Endothelial cell of umbilical vein (primary cell): ENCODE measurements around the gene PRKX. TPM values are rescaled to one million over a fixed set of nuclear protein-coding genes. Genes with fewer than 3 reads are reported as not detected.

ENCODE experiments used
- BruUV-seq: library from RNA; stranded (reverse); fragments of 400-500 nt; replicated peaks from 2 replicates; lab custom pipeline; 2021; lab: Mats Ljungman, UMichigan
- CTCF ChIA-PET: fragments of 300-600, 350-600 bp; sonication (Branson Sonifier 250); formaldehyde crosslinking; loops from one replicate; lab custom pipeline; 2021; ENCODE audit warnings: antibody characterized with exemption, inconsistent platforms; lab: Charles Lee
- POLR2A ChIA-PET: fragments of 300-600, 350-600 bp; sonication (Branson Sonifier 250); formaldehyde crosslinking; loops from one replicate; lab custom pipeline; 2021; ENCODE audit warnings: antibody characterized with exemption, inconsistent platforms; lab: Charles Lee
- DNase-seq: peaks from one replicate; pipeline ENCODE4 v3.0.0-alpha.2; 2011; ENCODE audit warnings: low read depth, low spot score
- FAIRE-seq: peaks from 2 replicates; lab custom pipeline; 2011; peaks lifted over from hg19 to GRCh38; lab: Jason Lieb, UNC
- H2AFZ ChIP-seq: 2 replicates; pipeline ENCODE4 v1.6.0; 2012; ENCODE audit warnings: low read depth, low read length, control low read depth, inconsistent platforms
- H3K27ac ChIP-seq: 2 replicates; pipeline ENCODE4 v1.5.1; 2011; ENCODE audit warnings: low read depth, mild to moderate bottlenecking, control low read depth, low read length, moderate library complexity; ENCODE audit not compliant: insufficient read depth
- H3K27me3 ChIP-seq, 2 experiments: 2 replicates each; pipeline versions ENCODE4 v1.6.0 to v1.6.1; 2011; ENCODE audit warnings: low read length in 2 of 2, mixed read lengths in 1 of 2; ENCODE audit not compliant: control insufficient read depth in 2 of 2, insufficient read depth in 2 of 2
- H3K36me3 ChIP-seq, 2 experiments: 2 replicates in 1 of 2; 3 replicates in 1 of 2; pipeline ENCODE4 v1.5.1; 2011; ENCODE audit warnings: low read length in 2 of 2, mild to moderate bottlenecking in 1 of 2, moderate library complexity in 1 of 2; ENCODE audit not compliant: control insufficient read depth in 2 of 2, insufficient read depth in 2 of 2; ENCODE audit errors: extremely low read depth in 1 of 2
- H3K4me1 ChIP-seq: 3 replicates; pipeline ENCODE4 v1.5.1; 2011; ENCODE audit warnings: mild to moderate bottlenecking, low read length; ENCODE audit not compliant: control insufficient read depth, insufficient read depth; ENCODE audit errors: extremely low read depth
- H3K4me2 ChIP-seq: 2 replicates; pipeline ENCODE4 v1.6.1; 2011; ENCODE audit warnings: low read length, control low read depth, mixed read lengths; ENCODE audit not compliant: insufficient read depth
- H3K4me3 ChIP-seq, 3 experiments: fragments of 200-600 bp in 1 of 3; sonication (generic), shearing (Covaris generic) in 1 of 3; replicated peaks in 1 of 3; 2 replicates each; pipeline ENCODE4 v1.5.1; 2011 to 2016; ENCODE audit warnings: control low read depth in 3 of 3, low read length in 3 of 3, mild to moderate bottlenecking in 2 of 3, inconsistent platforms in 1 of 3, low read depth in 1 of 3, moderate library complexity in 1 of 3; ENCODE audit not compliant: insufficient read depth in 1 of 3
- H3K79me2 ChIP-seq: 2 replicates; pipeline ENCODE4 v1.6.0; 2012; ENCODE audit warnings: low read length, inconsistent platforms; ENCODE audit not compliant: control insufficient read depth, insufficient read depth
- H3K9ac ChIP-seq: replicated peaks from 2 replicates; pipeline ENCODE3; 2011; ENCODE audit warnings: low read length, control low read depth; ENCODE audit not compliant: insufficient read depth; ENCODE audit errors: extremely low read depth
- H3K9me1 ChIP-seq: replicated peaks from 3 replicates; pipeline ENCODE4 v1.6.0; 2011; ENCODE audit warnings: mild to moderate bottlenecking, low read length; ENCODE audit not compliant: control insufficient read depth, insufficient read depth; ENCODE audit errors: extremely low read depth
- H3K9me3 ChIP-seq: replicated peaks from 2 replicates; pipeline ENCODE4 v1.5.1; 2012; ENCODE audit warnings: low read length, inconsistent platforms; ENCODE audit not compliant: control insufficient read depth, insufficient read depth
- H4K20me1 ChIP-seq: replicated peaks from 2 replicates; pipeline ENCODE3; 2011; ENCODE audit warnings: mild to moderate bottlenecking, low read length; ENCODE audit not compliant: control insufficient read depth, insufficient read depth; ENCODE audit errors: extremely low read depth
- EZH2 ChIP-seq: IDR thresholded peaks from 2 replicates; pipeline ENCODE4 v1.6.1; 2012; ENCODE audit warnings: borderline replicate concordance, low read depth, mild to moderate bottlenecking, moderate library complexity, low read length, inconsistent platforms; ENCODE audit not compliant: severe bottlenecking
- FOS ChIP-seq: IDR thresholded peaks from 2 replicates; pipeline ENCODE4 v1.6.1; 2011; ENCODE audit warnings: mild to moderate bottlenecking, low read length, moderate library complexity, borderline replicate concordance; ENCODE audit not compliant: insufficient read depth
- GATA2 ChIP-seq: IDR thresholded peaks from 2 replicates; pipeline ENCODE4 v1.7.0; 2011; ENCODE audit warnings: low read depth, mild to moderate bottlenecking, moderate library complexity, mixed read lengths, low read length; ENCODE audit not compliant: insufficient read length, insufficient read depth
- JUN ChIP-seq: IDR thresholded peaks from 2 replicates; pipeline ENCODE4 v1.6.1; 2011; ENCODE audit warnings: borderline replicate concordance, low read depth; ENCODE audit not compliant: insufficient read length, insufficient read depth
- MYC ChIP-seq: IDR thresholded peaks from one replicate; pipeline ENCODE4 v1.6.1; 2011; ENCODE audit warnings: mild to moderate bottlenecking, low read depth, low read length
- POLR2A ChIP-seq: IDR thresholded peaks from 2 replicates; pipeline ENCODE4 v1.6.1; 2012; ENCODE audit warnings: low read depth, mild to moderate bottlenecking, control low read depth, low read length
- POLR2AphosphoS5 ChIP-seq: IDR thresholded peaks from 2 replicates; pipeline ENCODE4 v1.6.1; 2012; ENCODE audit warnings: low read depth, mild to moderate bottlenecking, control low read depth, low read length, moderate library complexity; ENCODE audit not compliant: insufficient read depth
- dilution Hi-C: fragments of 300-500 bp; cut with MboI; formaldehyde crosslinking; loops from one replicate; pipeline ENCODE4 v1.15.0; 2019; ENCODE audit warnings: low sequenced_read_pairs; ENCODE audit not compliant: extremely low pct_ligation_motif_present
- intact Hi-C: fragments of 100-400 bp; cut with micrococcal nuclease; formaldehyde crosslinking; loops from one replicate; pipeline ENCODE4 v1.10.0; 2022
- polyA plus RNA-seq, 4 experiments: library from polyadenylated mRNA; depleted of rRNA in 3 of 4; stranded (reverse) in 3 of 4; unstranded in 1 of 4; fragments of >200 nt; gene quantifications; 2 replicates each; pipeline versions ENCODE4 v1.2.1 to v1.2.3, GENCODE V29; 2011 to 2012; ENCODE audit warnings: missing spikeins in 1 of 4
- total RNA-seq: library from RNA; stranded (reverse); gene quantifications from 2 replicates; pipeline ENCODE4 v1.2.3, GENCODE V29; 2021
- TF ChIP-seq, protein P1 (sequence below), 2 donors: IDR thresholded peaks; 1 replicate in 1 of 2; 2 replicates in 1 of 2; pipeline ENCODE4 v1.5.1; 2011; ENCODE audit warnings: low read length in 2 of 2, mild to moderate bottlenecking in 2 of 2, moderate library complexity in 2 of 2, control low read depth in 1 of 2, inconsistent platforms in 1 of 2, low read depth in 1 of 2; ENCODE audit not compliant: insufficient read depth in 1 of 2; ENCODE audit errors: extremely low read depth in 1 of 2
- TF ChIP-seq, protein P2 (sequence below): IDR thresholded peaks from 2 replicates; pipeline ENCODE4 v1.6.1; 2011; ENCODE audit not compliant: insufficient read depth, insufficient read length

Gene PRKX
- total and polyA plus RNA-seq, 2 donors (not counting 3 experiments of a cell fraction or from before 2014, with no cell fraction given), result 11.2 to 27.5 TPM

DNA sequence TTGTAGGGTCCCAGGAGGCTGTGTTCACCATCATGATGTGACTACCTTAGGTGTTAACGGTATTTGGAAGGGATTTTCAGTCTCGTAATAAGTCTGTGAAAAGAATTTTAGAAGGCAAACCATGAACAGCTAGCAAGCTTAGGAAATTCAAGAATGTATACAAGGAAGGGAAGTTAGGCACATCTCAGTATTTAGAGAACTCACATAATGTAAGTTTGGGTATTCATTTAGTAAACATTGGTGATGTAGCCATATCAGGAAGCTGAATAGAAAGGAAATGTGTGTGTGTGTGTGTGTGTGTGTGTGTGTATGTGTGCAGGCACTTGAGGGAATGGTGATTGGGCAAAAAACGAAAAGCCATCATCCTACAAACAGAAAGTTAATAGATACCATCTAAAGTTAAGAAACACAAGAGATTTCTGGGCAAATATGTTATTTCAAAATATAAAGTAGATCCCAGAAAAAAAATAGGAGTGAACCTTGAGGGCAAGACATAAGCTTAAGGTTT lies 34.7 kb upstream of the PRKX start:
- BruUV-seq, result no TSS peak

More for the DNA sequence above, 34.7 kb upstream of the PRKX start:
- FAIRE-seq (no peak), DNase-seq (no peak)
- Histone ChIP-seq H3K79me2 (no peaks in the 10 kb centered on the region), H3K36me3 (no peaks in the 10 kb centered on the region), H3K4me1 (no peaks in the 10 kb centered on the region), H3K4me3 (no peak overlapping the region), H3K27ac (no peak overlapping the region), H4K20me1 (no peaks in the 10 kb centered on the region), H3K9ac (no peak overlapping the region), H2AFZ (no peak overlapping the region), H3K4me2 (no peak overlapping the region), H3K27me3 (no peaks in the 10 kb centered on the region), H3K9me3 (no peaks in the 10 kb centered on the region), H3K9me1 (no peaks in the 10 kb centered on the region)
- intact Hi-C loops (no loop called here), dilution Hi-C loops (no loop called here)
- ChIA-PET CTCF (no interaction called here), POLR2A (no interaction called here)
- TF ChIP-seq, protein P1, sequence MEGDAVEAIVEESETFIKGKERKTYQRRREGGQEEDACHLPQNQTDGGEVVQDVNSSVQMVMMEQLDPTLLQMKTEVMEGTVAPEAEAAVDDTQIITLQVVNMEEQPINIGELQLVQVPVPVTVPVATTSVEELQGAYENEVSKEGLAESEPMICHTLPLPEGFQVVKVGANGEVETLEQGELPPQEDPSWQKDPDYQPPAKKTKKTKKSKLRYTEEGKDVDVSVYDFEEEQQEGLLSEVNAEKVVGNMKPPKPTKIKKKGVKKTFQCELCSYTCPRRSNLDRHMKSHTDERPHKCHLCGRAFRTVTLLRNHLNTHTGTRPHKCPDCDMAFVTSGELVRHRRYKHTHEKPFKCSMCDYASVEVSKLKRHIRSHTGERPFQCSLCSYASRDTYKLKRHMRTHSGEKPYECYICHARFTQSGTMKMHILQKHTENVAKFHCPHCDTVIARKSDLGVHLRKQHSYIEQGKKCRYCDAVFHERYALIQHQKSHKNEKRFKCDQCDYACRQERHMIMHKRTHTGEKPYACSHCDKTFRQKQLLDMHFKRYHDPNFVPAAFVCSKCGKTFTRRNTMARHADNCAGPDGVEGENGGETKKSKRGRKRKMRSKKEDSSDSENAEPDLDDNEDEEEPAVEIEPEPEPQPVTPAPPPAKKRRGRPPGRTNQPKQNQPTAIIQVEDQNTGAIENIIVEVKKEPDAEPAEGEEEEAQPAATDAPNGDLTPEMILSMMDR (IDR thresholded peaks at IDR 0.05; ENCODE audit: extremely low read depth in 1 of 2, insufficient read depth in 1 of 2, low read depth in 1 of 2, low read length in 2 of 2), result no peak
- no peak for TF ChIP-seq EZH2
- no peak for TF ChIP-seq POLR2AphosphoS5
- no peak for TF ChIP-seq GATA2
- TF ChIP-seq JUN, result no peak
- no peak for TF ChIP-seq POLR2A
- TF ChIP-seq, protein P2, sequence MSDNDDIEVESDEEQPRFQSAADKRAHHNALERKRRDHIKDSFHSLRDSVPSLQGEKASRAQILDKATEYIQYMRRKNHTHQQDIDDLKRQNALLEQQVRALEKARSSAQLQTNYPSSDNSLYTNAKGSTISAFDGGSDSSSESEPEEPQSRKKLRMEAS, result no peak
- no peak for TF ChIP-seq FOS
- no peak for TF ChIP-seq MYC
